Stomach (tissue), 4 donors: ENCODE measurements around the gene MOV10L1.

ENCODE experiments used
- CTCF ChIP-seq, 7 experiments: fragments of 450-650 bp in 4 of 7; fragments of 200-600 bp in 3 of 7; sonication (generic) in 3 of 7; IDR thresholded peaks; one replicate each; pipeline ENCODE4 v1.5.1; 2016 to 2019; ENCODE audit warnings: antibody characterized with exemption in 7 of 7, control low read depth in 2 of 7, mild to moderate bottlenecking in 1 of 7
- EP300 ChIP-seq: sonication (generic); formaldehyde crosslinking; IDR thresholded peaks from one replicate; pipeline ENCODE4 v1.6.1; 2017; ENCODE audit warnings: antibody characterized with exemption
- POLR2A ChIP-seq, 4 donors: fragments of 450-650 bp; IDR thresholded peaks; one replicate each; pipeline ENCODE4 v1.6.1; 2016; ENCODE audit warnings: antibody characterized with exemption in 4 of 4, control low read depth in 2 of 4, mild to moderate bottlenecking in 1 of 4, moderate library complexity in 1 of 4
- POLR2AphosphoS5 ChIP-seq, 3 donors: sonication (generic); formaldehyde crosslinking; IDR thresholded peaks; one replicate each; pipeline ENCODE4 v1.6.1; 2016; ENCODE audit warnings: antibody characterized with exemption in 3 of 3

- TF ChIP-seq CTCF (IDR thresholded peaks at IDR 0.05) (no peak), POLR2A (IDR thresholded peaks at IDR 0.05) (no peak), POLR2AphosphoS5 (IDR thresholded peaks at IDR 0.05) (no peak), EP300 (no peak)
Observed at GRCh38 chr22:50063589-50064393, 26.0 kb upstream of the MOV10L1 start.
